Mesodermal cell (in vitro differentiated cells): ENCODE measurements around the gene STARD10.
A peak's percentile ranks its signal among the peaks of the same experiment; 100 is the strongest.

Experiments
- H3K27ac ChIP-seq: 2 replicates; pipeline ENCODE4 v1.7.0; 2013; ENCODE audit warnings: mild to moderate bottlenecking, low read depth, low read length, moderate library complexity; ENCODE audit not compliant: severe bottlenecking
- H3K36me3 ChIP-seq: 2 replicates; pipeline ENCODE4 v1.7.1; 2013; ENCODE audit warnings: mild to moderate bottlenecking, low read length, moderate library complexity; ENCODE audit not compliant: control insufficient read depth, insufficient read depth
- H3K4me1 ChIP-seq: one replicate; pipeline ENCODE4 v1.7.1; 2013; ENCODE audit warnings: mild to moderate bottlenecking, low read length; ENCODE audit not compliant: insufficient read depth, control insufficient read depth, poor library complexity, severe bottlenecking
- H3K4me3 ChIP-seq: 2 replicates; pipeline ENCODE4 v1.7.0; 2013; ENCODE audit warnings: low read length, control low read depth, mild to moderate bottlenecking; ENCODE audit not compliant: insufficient read depth, poor library complexity, severe bottlenecking; ENCODE audit errors: extremely low read depth
- H3K9me3 ChIP-seq: 2 replicates; pipeline ENCODE4 v1.7.1; 2013; ENCODE audit warnings: mild to moderate bottlenecking, low read length, moderate library complexity; ENCODE audit not compliant: control insufficient read depth
- WGBS, 2 experiments: methylation state at CpG; one replicate each; pipeline ENCODE4 v1.1.5; 2013; ENCODE audit warnings: missing lambda C conversion rate in 2 of 2; ENCODE audit not compliant: insufficient coverage in 2 of 2; 5-methylcytosine and 5-hydroxymethylcytosine counted together

The STARD10 gene

DNA sequence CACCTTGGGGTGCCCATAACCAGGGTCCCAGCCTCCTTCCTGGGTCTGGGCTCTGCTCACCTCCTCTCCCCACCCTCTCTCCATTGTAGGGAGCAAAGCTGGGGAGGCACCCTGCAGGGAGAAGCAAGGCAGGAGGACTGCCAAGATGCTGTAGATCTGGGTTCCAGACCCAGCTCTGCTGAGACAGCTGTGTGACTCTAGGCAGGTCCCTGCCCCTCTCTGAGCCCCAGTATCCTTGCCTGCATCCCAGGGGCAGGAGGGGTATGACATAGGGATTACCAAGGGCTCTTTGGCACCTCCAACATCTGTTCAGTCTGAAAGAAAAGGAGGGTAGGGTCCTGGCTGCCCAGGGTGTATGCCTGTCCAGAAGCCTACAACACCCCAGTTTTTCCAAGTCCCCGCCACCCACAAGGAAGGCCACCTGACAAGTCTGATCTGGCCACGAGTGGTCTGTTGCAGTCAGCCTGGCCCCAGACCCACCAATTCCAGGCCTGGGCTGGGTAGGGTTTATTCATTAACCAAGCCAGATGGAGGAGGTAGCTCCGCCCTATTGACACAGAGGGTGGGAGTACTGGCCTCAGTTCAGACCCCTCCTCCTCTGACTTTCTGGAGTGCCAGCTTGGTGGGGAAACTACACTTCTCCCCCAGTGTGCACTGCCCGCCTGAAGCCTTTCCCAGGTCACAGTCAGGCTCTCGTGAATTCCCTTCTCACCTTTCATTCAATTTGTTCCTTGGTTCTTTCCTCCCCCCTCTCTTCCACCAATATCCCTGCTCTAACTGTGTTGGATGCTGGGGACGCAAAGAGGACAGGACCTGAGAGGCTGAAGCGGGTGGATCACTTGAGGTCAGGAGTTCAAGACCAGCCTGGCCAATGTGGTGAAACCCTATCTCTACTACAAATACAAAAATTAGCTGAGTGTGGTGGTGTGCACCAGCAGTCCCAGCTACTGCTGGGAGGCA, 15.0 kb downstream of the STARD10 start:
- WGBS, 2 experiments = 76 to 89% methylated on average over 3 to 4 of the region's 7 CpGs

DNA sequence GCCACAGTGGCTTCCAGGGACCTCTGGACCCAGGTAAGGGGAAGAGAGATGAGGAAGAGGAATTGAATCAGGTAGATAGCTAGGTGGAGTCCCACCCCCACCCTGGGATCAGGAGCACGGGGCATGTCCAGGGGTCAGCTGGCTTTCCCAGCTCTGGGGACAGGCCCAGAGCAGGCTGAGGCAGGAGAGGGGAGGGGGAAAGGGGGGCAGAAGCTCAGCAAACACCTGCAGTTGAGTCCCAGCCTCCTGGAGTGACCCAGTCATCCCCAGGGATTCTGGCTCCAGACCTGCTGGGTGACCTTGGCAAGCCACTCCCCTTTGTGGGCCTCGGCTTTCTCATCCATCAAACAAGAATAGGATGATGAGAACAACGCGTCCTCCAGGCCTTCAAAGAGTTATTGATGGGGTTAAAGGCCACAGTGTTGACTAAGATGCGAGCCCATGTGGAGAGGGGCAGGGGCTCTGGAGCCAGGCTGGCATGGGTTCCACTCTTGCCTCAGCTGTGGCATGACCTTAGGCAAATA, 16.0 kb downstream of the STARD10 start:
- Histone ChIP-seq H3K36me3 (no peaks in the 10 kb centered on the region), H3K9me3 (no peaks in the 10 kb centered on the region), H3K27ac (no peak overlapping the region), H3K4me3 (no peak overlapping the region), H3K4me1 (peaks cover 18% of the 10 kb centered on the region)
- WGBS, 2 experiments = 83% methylated on average over 2 of the region's 5 CpGs; no CpG with 5 or more reads in 1 of the 2 experiments

More for the DNA sequence above, 15.0 kb downstream of the STARD10 start:
- Histone ChIP-seq H3K36me3 (no peaks in the 10 kb centered on the region), H3K4me1 (peaks cover 9% of the 10 kb centered on the region), H3K9me3 (no peaks in the 10 kb centered on the region), H3K27ac (no peak overlapping the region), H3K4me3 (no peak overlapping the region)

DNA sequence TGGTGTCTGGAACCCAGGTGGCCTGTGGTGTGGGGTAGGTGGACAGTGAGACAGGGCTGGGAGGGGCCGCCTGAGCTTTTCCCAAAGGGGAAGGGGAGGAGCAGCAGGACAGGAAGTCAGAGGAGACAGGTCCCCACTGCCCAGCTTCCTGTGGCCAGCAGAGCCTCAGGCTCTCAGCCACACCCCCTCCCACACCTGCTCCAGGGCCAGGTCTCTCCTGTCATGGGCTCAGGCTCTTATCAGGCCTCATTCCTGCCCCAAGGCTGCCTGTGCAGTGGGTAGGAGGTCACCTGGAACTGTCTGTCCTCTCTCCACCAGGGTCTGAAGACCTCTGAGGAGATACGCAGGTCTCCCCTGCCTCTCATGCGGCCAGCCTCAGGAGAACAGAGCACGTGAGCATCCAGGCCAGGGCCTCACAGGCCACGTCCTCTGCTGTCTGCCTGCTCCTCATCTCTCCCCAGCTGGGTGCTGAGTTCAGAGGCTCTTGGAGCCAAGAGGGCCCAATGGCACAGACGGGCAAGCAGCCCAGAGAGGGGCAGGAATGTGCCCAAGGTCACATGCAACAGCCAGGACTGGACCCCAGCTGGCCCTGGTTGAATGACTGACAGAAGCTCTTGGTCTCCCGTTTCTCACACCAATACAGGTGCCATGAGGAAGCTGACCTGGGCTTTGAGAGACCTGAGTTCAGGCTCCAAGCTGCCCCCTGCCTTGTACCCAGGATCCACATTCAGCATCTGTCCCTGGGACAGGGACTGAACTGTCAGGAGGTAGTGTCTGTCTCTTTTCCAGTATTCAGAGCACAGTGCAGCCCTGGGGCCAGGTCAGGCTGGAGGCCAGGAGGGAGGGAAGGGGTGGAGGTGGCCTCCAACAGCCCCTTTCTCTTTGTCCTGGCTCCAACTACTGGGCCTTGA, 16.7 kb downstream of the STARD10 start:
- Histone ChIP-seq H3K4me1 (peaks cover 25% of the 10 kb centered on the region), H3K36me3 (no peaks in the 10 kb centered on the region), H3K4me3 (no peak overlapping the region), H3K9me3 (no peaks in the 10 kb centered on the region), H3K27ac (no peak overlapping the region)
- WGBS, 2 experiments = 92 to 93% methylated on average over 5 to 7 of the region's 7 CpGs

DNA sequence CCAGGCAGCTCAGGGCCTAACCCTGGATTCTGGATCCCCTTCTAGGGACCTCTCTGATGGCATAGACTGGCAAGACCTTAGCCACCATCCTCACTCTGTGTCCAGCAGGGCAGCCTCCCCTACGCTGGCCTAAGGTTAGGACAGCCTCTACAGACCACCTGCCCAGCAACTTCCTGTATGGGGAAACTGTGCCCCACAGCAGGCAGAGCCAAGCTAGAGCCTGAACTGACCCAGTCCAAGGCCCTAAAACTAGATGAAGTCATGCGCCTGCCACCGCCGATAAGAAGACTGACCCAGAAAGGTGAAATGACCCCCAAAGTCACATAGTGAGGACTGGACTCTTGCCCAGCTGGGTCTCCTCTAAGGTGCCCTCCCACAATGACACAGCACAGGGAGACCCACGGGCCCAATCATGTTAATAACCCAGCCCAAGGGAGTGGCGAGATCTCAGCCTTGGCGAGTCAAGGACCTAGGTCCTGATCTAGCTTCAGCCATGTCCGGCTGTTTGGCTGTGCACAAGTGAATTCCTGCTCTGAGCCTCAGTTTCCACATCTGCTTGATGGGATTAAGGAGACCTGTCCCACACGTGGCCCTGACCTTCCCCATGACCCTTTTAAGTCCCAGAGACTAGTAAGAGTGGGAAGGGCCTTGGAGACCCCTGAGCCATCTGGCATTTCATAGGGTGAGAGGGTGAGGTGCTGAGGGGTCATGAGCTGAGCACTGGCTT, 17.6 kb downstream of the STARD10 start:
- no peak overlapping the region for H3K27ac ChIP-seq
- H3K4me3 ChIP-seq = no peak overlapping the region
- no peaks in the 10 kb centered on the region for H3K9me3 ChIP-seq
- no peaks in the 10 kb centered on the region for H3K36me3 ChIP-seq
- WGBS, 2 experiments = 91 to 98% methylated on average over 8 to 9 of the region's 9 CpGs
- peaks cover 34% of the 10 kb centered on the region for H3K4me1 ChIP-seq

DNA sequence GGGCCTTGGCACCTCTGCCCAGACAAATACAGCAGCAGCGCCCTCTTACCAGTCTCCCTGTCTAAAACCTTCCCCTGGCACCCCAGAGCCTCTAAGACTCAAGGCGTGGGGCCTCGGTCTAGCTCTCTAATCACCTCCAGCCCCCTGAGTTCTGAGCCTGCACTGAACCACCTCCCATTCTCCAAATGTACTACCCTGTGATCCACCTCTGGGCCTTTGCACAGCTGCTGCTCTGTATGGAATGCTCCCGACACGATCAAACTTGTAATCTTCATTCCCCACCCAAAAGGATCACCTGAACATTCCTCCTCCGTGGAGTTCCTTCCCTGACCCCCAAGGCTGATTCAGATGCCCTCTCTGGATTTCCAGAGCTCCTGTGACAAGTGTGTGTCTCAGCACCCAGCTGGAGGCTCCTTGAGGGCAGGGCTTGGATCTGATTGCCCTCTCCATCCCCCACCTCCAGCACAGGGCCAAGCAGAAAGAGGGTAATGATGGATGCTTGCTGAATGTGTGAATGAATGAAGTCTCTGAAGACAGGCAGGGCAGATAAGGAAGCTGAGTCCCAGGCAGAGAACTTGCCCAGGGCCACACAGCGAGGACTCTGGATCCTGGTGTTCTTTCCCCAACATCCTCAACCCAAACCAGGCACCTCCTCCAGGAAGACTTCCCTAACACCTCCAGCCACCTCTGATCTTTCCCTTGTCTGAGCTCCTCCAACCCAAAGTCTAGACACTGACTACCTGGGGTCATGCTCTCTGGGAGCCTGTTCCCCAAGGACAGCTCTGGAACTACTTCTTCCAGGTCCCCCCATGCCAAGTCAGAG, 18.3 kb downstream of the STARD10 start:
- peaks cover 38% of the 10 kb centered on the region for H3K4me1 ChIP-seq
- H3K9me3 ChIP-seq = no peaks in the 10 kb centered on the region
- H3K27ac ChIP-seq = no peak overlapping the region

DNA sequence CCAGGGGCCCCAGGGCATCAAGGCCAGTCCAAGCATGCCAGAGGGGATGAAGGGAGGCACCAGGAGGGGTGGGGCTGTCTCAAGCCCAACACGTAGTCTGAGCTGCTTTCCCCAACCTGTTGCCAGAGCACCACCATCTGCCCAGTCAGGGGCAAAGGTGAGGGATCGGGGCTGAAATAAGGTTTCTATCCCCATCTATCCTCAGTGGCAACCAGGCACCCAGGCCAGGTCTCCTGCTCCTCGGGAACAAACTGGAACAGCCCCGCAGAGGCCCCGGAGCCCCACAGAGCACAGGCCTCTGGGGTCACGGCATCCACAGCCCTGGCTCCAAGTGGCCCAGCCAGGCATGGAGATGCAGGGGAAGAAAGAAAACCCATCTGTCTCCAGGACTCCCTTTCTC, 19.3 kb downstream of the STARD10 start:
- H3K4me1 ChIP-seq = peaks cover 38% of the 10 kb centered on the region
- no peaks in the 10 kb centered on the region for H3K9me3 ChIP-seq
- WGBS, 2 experiments = 76 to 92% methylated on average over 4 of the region's 6 CpGs
- no peaks in the 10 kb centered on the region for H3K36me3 ChIP-seq
- no peak overlapping the region for H3K4me3 ChIP-seq
- H3K27ac ChIP-seq = no peak overlapping the region

More for the DNA sequence above, 18.3 kb downstream of the STARD10 start:
- Histone ChIP-seq H3K36me3 (no peaks in the 10 kb centered on the region), H3K4me3 (no peak overlapping the region)
- 85 to 96% methylated on average over 6 to 7 of the region's 7 CpGs for WGBS, 2 experiments

DNA sequence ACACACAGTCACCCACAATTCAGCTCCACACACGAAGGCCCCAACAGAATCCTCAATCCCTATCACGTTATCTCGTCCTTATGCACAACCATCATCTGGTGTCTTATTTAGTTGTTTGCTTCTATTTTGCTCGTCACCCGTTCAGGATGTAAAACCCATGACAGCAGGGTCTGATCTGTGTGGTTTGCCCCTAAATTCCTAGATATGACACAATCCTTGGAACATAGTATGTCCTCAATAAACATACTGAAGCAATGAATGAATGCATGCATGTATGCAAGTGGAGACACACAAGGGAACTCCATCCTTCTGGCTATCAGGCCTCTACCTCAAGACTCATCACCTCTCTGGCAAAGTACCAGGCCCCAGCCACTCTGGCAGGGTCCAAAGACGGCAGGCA, 20.2 kb downstream of the STARD10 start:
- Histone ChIP-seq H3K4me3 (no peak overlapping the region), H3K27ac (peak overlapping the region; percentile 69), H3K4me1 (peaks cover 39% of the 10 kb centered on the region), H3K9me3 (no peaks in the 10 kb centered on the region), H3K36me3 (no peaks in the 10 kb centered on the region)
- 88 to 100% methylated on average over 2 to 5 of the region's 6 CpGs for WGBS, 2 experiments

DNA sequence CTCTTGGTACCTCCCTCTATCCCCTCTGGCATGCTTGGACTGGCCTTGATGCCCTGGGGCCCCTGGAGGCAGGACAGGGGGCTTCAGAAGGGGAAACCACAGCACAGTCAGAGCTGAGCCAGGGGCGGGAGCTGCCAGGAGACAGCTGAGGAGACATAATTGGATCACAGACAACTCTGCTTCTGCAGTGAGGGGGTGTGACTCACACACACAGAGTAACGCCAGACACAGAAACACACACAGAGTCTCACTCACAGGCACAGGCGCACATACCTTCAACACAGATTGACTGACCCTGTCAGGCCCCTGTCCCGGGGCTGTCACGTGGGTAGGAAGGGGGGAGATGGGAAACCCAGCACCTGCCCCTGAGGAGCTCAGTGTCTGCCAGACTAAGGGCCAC, 20.6 kb downstream of the STARD10 start:
- Histone ChIP-seq H3K36me3 (no peaks in the 10 kb centered on the region), H3K27ac (peak overlapping the region; percentile 69), H3K4me1 (peaks cover 40% of the 10 kb centered on the region), H3K4me3 (no peak overlapping the region), H3K9me3 (no peaks in the 10 kb centered on the region)
- WGBS, 2 experiments = 75 to 88% methylated on average over 1 of the region's 5 CpGs

DNA sequence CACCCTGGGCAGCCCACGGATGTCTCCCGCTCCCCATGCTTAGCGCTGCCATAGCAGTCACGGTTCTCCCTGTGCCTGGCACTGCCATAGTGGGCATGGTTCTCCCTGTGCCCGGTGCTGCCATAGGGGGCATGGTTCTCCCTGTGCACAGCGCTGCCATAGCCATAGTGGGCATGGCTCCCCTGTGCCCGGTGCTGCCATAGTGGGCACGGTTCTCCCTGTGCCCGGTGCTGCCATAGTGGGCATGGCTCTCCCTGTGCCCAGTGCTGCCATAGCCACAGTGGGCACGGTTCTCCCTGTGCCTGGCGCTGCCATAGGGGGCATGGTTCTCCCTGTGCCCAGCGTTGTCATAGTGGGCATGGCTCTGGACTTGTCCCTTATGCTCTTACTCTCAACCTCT, 21.8 kb downstream of the STARD10 start:
- Histone ChIP-seq H3K27ac (no peak overlapping the region), H3K4me3 (no peak overlapping the region)

More for the DNA sequence above, 21.8 kb downstream of the STARD10 start:
- H3K4me1 ChIP-seq = peaks cover 40% of the 10 kb centered on the region
- no peaks in the 10 kb centered on the region for H3K9me3 ChIP-seq
- 88 to 92% methylated on average over 12 of the region's 12 CpGs for WGBS, 2 experiments
- H3K36me3 ChIP-seq = no peaks in the 10 kb centered on the region
